MCF 10A (cell line): Measurements from ENCODE around the gene ASAP2. TPM values are rescaled to one million over a fixed set of nuclear protein-coding genes. Genes with fewer than 3 reads are reported as not detected.

ENCODE experiments used
- BruUV-seq: library from RNA; stranded (reverse); fragments of 400-500 nt; replicated peaks from 2 replicates; lab custom pipeline; 2021; lab: Mats Ljungman, UMichigan
- CTCF ChIA-PET: fragments of 300-600 bp; sonication (Branson Sonifier 250); formaldehyde crosslinking; extraction: SDS; loops from one replicate; lab custom pipeline; 2021; ENCODE audit warnings: antibody characterized with exemption, inconsistent platforms; lab: Yijun Ruan, JAX
- POLR2A ChIA-PET: fragments of 300-600, 350-650 bp; sonication (Branson Sonifier 250); formaldehyde crosslinking; extraction: SDS; loops from one replicate; lab custom pipeline; 2020; ENCODE audit warnings: antibody characterized with exemption, inconsistent platforms; lab: Yijun Ruan, JAX
- DNase-seq: peaks from one replicate; pipeline ENCODE4 v3.0.0-alpha.2; 2018; ENCODE audit not compliant: unreplicated experiment
- H3K27ac Mint-ChIP-seq: one replicate; pipeline ENCODE4 v1.8.0; 2022; ENCODE audit warnings: mild to moderate bottlenecking, low read depth, mixed read lengths; ENCODE audit not compliant: unreplicated experiment
- H3K27me3 Mint-ChIP-seq: one replicate; pipeline ENCODE4 v1.8.0; 2022; ENCODE audit warnings: mixed read lengths; ENCODE audit not compliant: insufficient read depth, unreplicated experiment
- H3K36me3 Mint-ChIP-seq: one replicate; pipeline ENCODE4 v1.8.0; 2022; ENCODE audit warnings: mild to moderate bottlenecking, moderate library complexity, mixed read lengths; ENCODE audit not compliant: insufficient read depth, unreplicated experiment
- H3K4me1 Mint-ChIP-seq: one replicate; pipeline ENCODE4 v1.8.0; 2022; ENCODE audit warnings: mixed read lengths; ENCODE audit not compliant: insufficient read depth, unreplicated experiment
- H3K4me3 Mint-ChIP-seq: one replicate; pipeline ENCODE4 v1.8.0; 2022; ENCODE audit warnings: mild to moderate bottlenecking, moderate library complexity, mixed read lengths; ENCODE audit not compliant: unreplicated experiment
- H3K9me3 Mint-ChIP-seq: one replicate; pipeline ENCODE4 v1.8.0; 2022; ENCODE audit warnings: mixed read lengths; ENCODE audit not compliant: unreplicated experiment
- CTCF ChIP-seq: fragments of 200-600 bp; IDR thresholded peaks from one replicate; pipeline ENCODE4 v1.8.0; 2022; ENCODE audit warnings: antibody characterized with exemption, mild to moderate bottlenecking; ENCODE audit not compliant: unreplicated experiment
- intact Hi-C: fragments of 100-400 bp; cut with micrococcal nuclease; formaldehyde crosslinking; loops from 2 replicates; pipeline ENCODE4 v1.14.1; 2022
- total RNA-seq: library from RNA; stranded (reverse); gene quantifications from 2 replicates; pipeline ENCODE4 v1.2.3, GENCODE V29; 2022

ASAP2 gene
- total RNA-seq, 1 experiment from 2014 or later, result 80.8 TPM

- ChIA-PET CTCF (interaction anchor here (0.6 to 1.1 kb wide), 2 partner anchors 15 to 107 kb away, joined by 3 read pairs; no protein-coding TSS in a partner anchor), POLR2A (interaction anchor here (0.5 to 2.1 kb wide), 9 partner anchors 18 to 322 kb away, joined by 3 to 14 read pairs (median 5); no protein-coding TSS in a partner anchor)
- Mint-ChIP-seq H3K27me3 (no peaks in the 10 kb centered on the region), H3K36me3 (peaks cover 23% of the 10 kb centered on the region), H3K27ac (peak overlapping the region; percentile 89), H3K9me3 (no peaks in the 10 kb centered on the region), H3K4me3 (peak overlapping the region; percentile 54), H3K4me1 (peaks cover 32% of the 10 kb centered on the region)
- DNase-seq, result peak; percentile 82
- no peak for TF ChIP-seq CTCF
- intact Hi-C loops, result no loop called here
- BruUV-seq, result no TSS peak
Measured at GRCh38 chr2:9315280-9315847, 108.8 kb downstream of the ASAP2 start.

- no peaks in the 10 kb centered on the region for H3K9me3 Mint-ChIP-seq
- ChIA-PET POLR2A (no interaction called here), CTCF (interaction anchor here (0.7 to 1.4 kb wide), 2 partner anchors 10 to 16 kb away, joined by 3 to 4 read pairs; no protein-coding TSS in a partner anchor)
- peaks cover 35% of the 10 kb centered on the region for H3K36me3 Mint-ChIP-seq
- H3K4me1 Mint-ChIP-seq, result peaks cover 11% of the 10 kb centered on the region
- intact Hi-C loops, result no loop called here
- no peak for DNase-seq
- no peak for TF ChIP-seq CTCF
- H3K4me3 Mint-ChIP-seq, result no peak overlapping the region
- BruUV-seq, result no TSS peak
- H3K27ac Mint-ChIP-seq, result no peak overlapping the region
- H3K27me3 Mint-ChIP-seq, result no peaks in the 10 kb centered on the region
Measured at GRCh38 chr2:9317559-9317958, 110.9 kb downstream of the ASAP2 start.

- Mint-ChIP-seq H3K9me3 (no peaks in the 10 kb centered on the region), H3K4me1 (peaks cover 10% of the 10 kb centered on the region), H3K36me3 (peaks cover 32% of the 10 kb centered on the region), H3K4me3 (no peak overlapping the region), H3K27ac (no peak overlapping the region), H3K27me3 (no peaks in the 10 kb centered on the region)
- ChIA-PET CTCF (interaction anchor here (0.7 to 1.4 kb wide), 5 partner anchors 9 to 176 kb away, joined by 3 to 5 read pairs (median 3); no protein-coding TSS in a partner anchor), POLR2A (interaction anchor here (0.6 kb wide), 1 partner anchor 9 kb away, joined by 3 read pairs; no protein-coding TSS in a partner anchor)
- no peak for DNase-seq
- intact Hi-C loops, result no loop called here
- BruUV-seq, result no TSS peak
- TF ChIP-seq CTCF, result no peak
Measured at GRCh38 chr2:9318461-9319337, 112.1 kb downstream of the ASAP2 start.

- H3K27me3 Mint-ChIP-seq, result no peaks in the 10 kb centered on the region
- DNase-seq, result no peak
- no peak for TF ChIP-seq CTCF
- no peak overlapping the region for H3K4me3 Mint-ChIP-seq
- H3K36me3 Mint-ChIP-seq, result peaks cover 36% of the 10 kb centered on the region
- no TSS peak for BruUV-seq
- peaks cover 10% of the 10 kb centered on the region for H3K4me1 Mint-ChIP-seq
- H3K27ac Mint-ChIP-seq, result no peak overlapping the region
- CTCF ChIA-PET, result no interaction called here
- POLR2A ChIA-PET, result interaction anchor here (0.6 kb wide), 1 partner anchor 8 kb away, joined by 3 read pairs; no protein-coding TSS in a partner anchor
- intact Hi-C loops, result no loop called here
- H3K9me3 Mint-ChIP-seq, result no peaks in the 10 kb centered on the region
Measured at GRCh38 chr2:9319338-9319715, 112.7 kb downstream of the ASAP2 start.
